HL-60 (cell line): ENCODE data around the gene CFAP299.

Source experiments
- DNase-seq, 2 experiments: peaks; one replicate each; pipeline ENCODE4 v3.0.0-alpha.2; 2010 to 2020; ENCODE audit warnings: low read depth in 1 of 2, low spot score in 1 of 2
- H3K27ac ChIP-seq: fragments of 250-450 bp; sonication (Bioruptor Pico); replicated peaks from 2 replicates; pipeline ENCODE4 v1.5.1; 2020; ENCODE audit warnings: mild to moderate bottlenecking, moderate library complexity
- H3K27me3 ChIP-seq: fragments of 250-450 bp; sonication (Bioruptor Pico); 2 replicates; pipeline ENCODE4 v1.5.1; 2021; ENCODE audit warnings: mild to moderate bottlenecking, moderate library complexity; ENCODE audit not compliant: insufficient read depth, poor library complexity, severe bottlenecking
- H3K4me3 ChIP-seq: replicated peaks from 2 replicates; pipeline ENCODE4 v1.5.1; 2011; ENCODE audit warnings: mild to moderate bottlenecking, control low read depth, low read length; ENCODE audit not compliant: insufficient read depth
- CTCF ChIP-seq: IDR thresholded peaks from one replicate; pipeline ENCODE4 v1.5.1; 2011; ENCODE audit warnings: low read length, control low read depth, inconsistent platforms; ENCODE audit not compliant: insufficient read depth
- GABPA ChIP-seq: IDR thresholded peaks from 2 replicates; pipeline ENCODE4 v1.6.1; 2012; ENCODE audit warnings: low read depth
- POLR2AphosphoS5 ChIP-seq: IDR thresholded peaks from 2 replicates; pipeline ENCODE4 v1.6.1; 2012; ENCODE audit warnings: low read depth
- REST ChIP-seq: IDR thresholded peaks from 2 replicates; pipeline ENCODE4 v1.6.1; 2012; ENCODE audit warnings: low read depth; ENCODE audit not compliant: insufficient replicate concordance
- SPI1 ChIP-seq: IDR thresholded peaks from 2 replicates; pipeline ENCODE4 v1.6.1; 2012; ENCODE audit warnings: low read depth, mild to moderate bottlenecking, borderline replicate concordance

CFAP299 gene

GRCh38 chr4:80540349-80540748 is 204.8 kb downstream of the CFAP299 start:
- TF ChIP-seq GABPA (no peak), CTCF (no peak), SPI1 (no peak), POLR2AphosphoS5 (no peak), REST (no peak)
- Histone ChIP-seq H3K27ac (no peak overlapping the region), H3K4me3 (no peak overlapping the region), H3K27me3 (no peaks in the 10 kb centered on the region)
- DNase-seq = no peak

GRCh38 chr4:80540785-80541469 is 205.4 kb downstream of the CFAP299 start:
- H3K4me3 ChIP-seq = no peak overlapping the region

More at GRCh38 chr4:80540785-80541469, 205.4 kb downstream of the CFAP299 start:
- Histone ChIP-seq H3K27ac (no peak overlapping the region), H3K27me3 (no peaks in the 10 kb centered on the region)
- no peak for DNase-seq
- TF ChIP-seq GABPA (no peak), CTCF (no peak), POLR2AphosphoS5 (no peak), REST (no peak), SPI1 (no peak)
